Measurements from ENCODE around the gene SPARC.

SPARC gene

GRCh38 chr5:151659001-151659754 is 27.5 kb downstream of the SPARC start:
- peak; percentile 73 for DNase-seq (ENCODE audit: low read depth)

- no peak for DNase-seq (ENCODE audit: low read depth)
These were observed 29.6 kb downstream of the SPARC start for GRCh38 chr5:151657114-151657513.

- DNase-seq (ENCODE audit: low read depth) = no peak
These were observed 30.4 kb downstream of the SPARC start for GRCh38 chr5:151656311-151656710.

GRCh38 chr5:151651997-151652645 is 34.6 kb downstream of the SPARC start:
- DNase-seq (ENCODE audit: low read depth) = peak; percentile 71

- DNase-seq (ENCODE audit: low read depth) = no peak
These were observed 37.7 kb downstream of the SPARC start for GRCh38 chr5:151648988-151649387.

GRCh38 chr5:151648089-151648488 is 38.6 kb downstream of the SPARC start:
- no peak for DNase-seq (ENCODE audit: low read depth)

- DNase-seq (ENCODE audit: low read depth) = no peak
These were observed 39.3 kb downstream of the SPARC start for GRCh38 chr5:151647320-151647861.

GRCh38 chr5:151646334-151646733 is 40.4 kb downstream of the SPARC start:
- DNase-seq (ENCODE audit: low read depth) = no peak

GRCh38 chr5:151643388-151643787 is 43.3 kb downstream of the SPARC start:
- no peak for DNase-seq (ENCODE audit: low read depth)

GRCh38 chr5:151642472-151643140 is 44.1 kb downstream of the SPARC start:
- no peak for DNase-seq (ENCODE audit: low read depth)

- DNase-seq (ENCODE audit: low read depth) = no peak
These were observed 48.1 kb downstream of the SPARC start for GRCh38 chr5:151638619-151639018.

- DNase-seq (ENCODE audit: low read depth) = no peak
These were observed 49.0 kb downstream of the SPARC start for GRCh38 chr5:151637676-151638075.

- no peak for DNase-seq (ENCODE audit: low read depth)
These were observed 52.8 kb downstream of the SPARC start for GRCh38 chr5:151633892-151634291.

GRCh38 chr5:151632941-151633340 is 53.8 kb downstream of the SPARC start:
- no peak for DNase-seq (ENCODE audit: low read depth)

GRCh38 chr5:151632524-151632923 is 54.2 kb downstream of the SPARC start:
- no peak for DNase-seq (ENCODE audit: low read depth)

GRCh38 chr5:151631941-151632340 is 54.8 kb downstream of the SPARC start:
- no peak for DNase-seq (ENCODE audit: low read depth)

- DNase-seq (ENCODE audit: low read depth) = no peak
These were observed 56.6 kb downstream of the SPARC start for GRCh38 chr5:151630088-151630487.

- no peak for DNase-seq (ENCODE audit: low read depth)
These were observed 58.4 kb downstream of the SPARC start for GRCh38 chr5:151628112-151628823.

GRCh38 chr5:151627650-151628049 is 59.1 kb downstream of the SPARC start:
- no peak for DNase-seq (ENCODE audit: low read depth)

- no peak for DNase-seq (ENCODE audit: low read depth)
These were observed 61.4 kb downstream of the SPARC start for GRCh38 chr5:151625285-151625684.

GRCh38 chr5:151624476-151624875 is 62.2 kb downstream of the SPARC start:
- DNase-seq (ENCODE audit: low read depth) = no peak
